H1 (cell line): ENCODE measurements around the gene PCGF3. TPM values are rescaled to one million over a fixed set of nuclear protein-coding genes. Genes with fewer than 3 reads are reported as not detected.

Source experiments
- CTCF ChIA-PET: fragments of 300-600 bp; sonication (Branson Sonifier 250); formaldehyde crosslinking; loops from one replicate; lab custom pipeline; 2021; ENCODE audit not compliant: partially characterized antibody; lab: Charles Lee
- POLR2A ChIA-PET: fragments of 300-600 bp; sonication (Branson Sonifier 250); formaldehyde crosslinking; loops from one replicate; lab custom pipeline; 2021; ENCODE audit warnings: inconsistent platforms; ENCODE audit not compliant: partially characterized antibody; lab: Charles Lee
- DNase-seq, 2 experiments: peaks; one replicate each; pipeline versions ENCODE4 v3.0.0 to v3.0.0-alpha.2; 2010 to 2022; ENCODE audit warnings: low spot score in 2 of 2, low read depth in 1 of 2, mixed read lengths in 1 of 2
- FAIRE-seq: peaks from 2 replicates; lab custom pipeline; 2011; peaks lifted over from hg19 to GRCh38; lab: Jason Lieb, UNC
- H2AFZ ChIP-seq: 2 replicates; pipeline ENCODE4 v1.8.1; 2012; ENCODE audit warnings: low read length, inconsistent platforms
- H2AK5ac ChIP-seq: 2 replicates; pipeline ENCODE4 v1.6.1; 2013; ENCODE audit warnings: low read depth, low read length
- H2BK120ac ChIP-seq: replicated peaks from 2 replicates; pipeline ENCODE3; 2013; ENCODE audit warnings: low read depth, low read length, inconsistent platforms
- H2BK12ac ChIP-seq: 2 replicates; pipeline ENCODE4 v1.6.1; 2013; ENCODE audit warnings: low read depth, low read length
- H2BK15ac ChIP-seq: 2 replicates; pipeline ENCODE4 v1.6.1; 2013; ENCODE audit warnings: low read length
- H2BK20ac ChIP-seq: 2 replicates; pipeline ENCODE4 v1.6.1; 2013; ENCODE audit warnings: low read length
- H2BK5ac ChIP-seq: 2 replicates; pipeline ENCODE4 v1.6.1; 2013; ENCODE audit warnings: low read depth, low read length
- H3K14ac ChIP-seq: 2 replicates; pipeline ENCODE4 v1.6.1; 2013; ENCODE audit warnings: inconsistent platforms; ENCODE audit not compliant: insufficient read length
- H3K18ac ChIP-seq: 2 replicates; pipeline ENCODE4 v1.6.1; 2013; ENCODE audit warnings: low read length; ENCODE audit errors: extremely low read depth
- H3K23ac ChIP-seq: 2 replicates; pipeline ENCODE4 v1.6.1; 2013; ENCODE audit warnings: inconsistent platforms; ENCODE audit not compliant: insufficient read length
- H3K23me2 ChIP-seq: 2 replicates; pipeline ENCODE4 v1.6.1; 2013; ENCODE audit warnings: low read depth, low read length
- H3K27ac ChIP-seq: 2 replicates; pipeline ENCODE4 v1.6.1; 2011; ENCODE audit warnings: low read depth, low read length, inconsistent platforms
- H3K27me3 ChIP-seq, 4 experiments: replicated peaks in 1 of 4; 1 replicate in 1 of 4; 2 replicates in 3 of 4; pipeline versions ENCODE4 v1.6.1 to v1.8.1; 2011 to 2013; ENCODE audit warnings: low read length in 3 of 4, mild to moderate bottlenecking in 3 of 4, inconsistent platforms in 2 of 4, mixed read lengths in 2 of 4, moderate library complexity in 1 of 4; ENCODE audit not compliant: control insufficient read depth in 3 of 4, insufficient read depth in 3 of 4; ENCODE audit errors: extremely low read depth in 1 of 4
- H3K36me3 ChIP-seq, 4 experiments: 2 replicates each; pipeline versions ENCODE4 v1.6.1 to v1.8.1; 2011 to 2013; ENCODE audit warnings: mild to moderate bottlenecking in 4 of 4, low read length in 3 of 4, moderate library complexity in 2 of 4, control low read depth in 1 of 4, inconsistent platforms in 1 of 4; ENCODE audit not compliant: insufficient read depth in 4 of 4, control insufficient read depth in 2 of 4
- H3K4ac ChIP-seq: replicated peaks from 2 replicates; pipeline ENCODE3; 2013; ENCODE audit warnings: low read length, low read depth, mixed read lengths, inconsistent platforms; ENCODE audit not compliant: insufficient read length
- H3K4me1 ChIP-seq, 4 experiments: replicated peaks in 1 of 4; 1 replicate in 1 of 4; 2 replicates in 3 of 4; pipeline versions ENCODE4 v1.6.1 to v1.8.1; 2011 to 2013; ENCODE audit warnings: low read length in 3 of 4, inconsistent platforms in 2 of 4, mixed read lengths in 1 of 4; ENCODE audit not compliant: insufficient read depth in 4 of 4, control insufficient read depth in 3 of 4
- H3K4me2 ChIP-seq, 2 experiments: 2 replicates each; pipeline versions ENCODE4 v1.6.1 to v1.8.1; 2011 to 2013; ENCODE audit warnings: low read depth in 2 of 2, low read length in 2 of 2, control low read depth in 1 of 2, inconsistent platforms in 1 of 2, mild to moderate bottlenecking in 1 of 2; ENCODE audit not compliant: insufficient read depth in 1 of 2
- H3K4me3 ChIP-seq, 4 experiments: fragments of 200-600, 300-600 bp in 1 of 4; sonication (generic), shearing (Covaris generic), sonication (Bioruptor Twin) in 1 of 4; 2 replicates each; pipeline versions ENCODE4 v1.5.1 to v1.8.1; 2011 to 2016; ENCODE audit warnings: low read length in 4 of 4, low read depth in 3 of 4, control low read depth in 2 of 4, inconsistent platforms in 2 of 4, mild to moderate bottlenecking in 2 of 4, mixed read lengths in 1 of 4, moderate library complexity in 1 of 4; ENCODE audit not compliant: insufficient read depth in 2 of 4; ENCODE audit errors: extremely low read depth in 1 of 4
- H3K56ac ChIP-seq: replicated peaks from 2 replicates; pipeline ENCODE3; 2013; ENCODE audit warnings: low read depth, mild to moderate bottlenecking, mixed read lengths, low read length, inconsistent platforms; ENCODE audit not compliant: insufficient read length
- H3K79me1 ChIP-seq: 2 replicates; pipeline ENCODE4 v1.6.1; 2013; ENCODE audit warnings: low read depth, low read length, control low read depth
- H3K79me2 ChIP-seq, 2 experiments: 2 replicates each; pipeline versions ENCODE4 v1.6.1 to v1.8.1; 2012 to 2013; ENCODE audit warnings: low read length in 2 of 2, mild to moderate bottlenecking in 2 of 2, inconsistent platforms in 1 of 2; ENCODE audit not compliant: insufficient read depth in 2 of 2, control insufficient read depth in 1 of 2
- H3K9ac ChIP-seq, 4 experiments: replicated peaks in 1 of 4; 1 replicate in 1 of 4; 2 replicates in 3 of 4; pipeline versions ENCODE4 v1.6.1 to v1.8.1; 2011 to 2013; ENCODE audit warnings: low read depth in 3 of 4, low read length in 3 of 4, control low read depth in 2 of 4, mild to moderate bottlenecking in 2 of 4, moderate library complexity in 2 of 4, inconsistent platforms in 1 of 4; ENCODE audit errors: extremely low read depth in 1 of 4
- H3K9me3 ChIP-seq, 2 experiments: 2 replicates each; pipeline versions ENCODE4 v1.6.1 to v1.8.1; 2012 to 2013; ENCODE audit warnings: mild to moderate bottlenecking in 2 of 2, moderate library complexity in 2 of 2, control low read depth in 1 of 2, inconsistent platforms in 1 of 2, low read depth in 1 of 2, low read length in 1 of 2, mixed read lengths in 1 of 2; ENCODE audit not compliant: insufficient read depth in 2 of 2
- H4K20me1 ChIP-seq, 2 experiments: replicated peaks in 1 of 2; 2 replicates each; pipeline versions ENCODE3 to v1.8.1; 2011 to 2013; ENCODE audit warnings: inconsistent platforms in 2 of 2, low read length in 2 of 2, mild to moderate bottlenecking in 1 of 2; ENCODE audit not compliant: insufficient read depth in 2 of 2, control insufficient read depth in 1 of 2
- H4K5ac ChIP-seq: 2 replicates; pipeline ENCODE4 v1.6.1; 2013; ENCODE audit warnings: low read length, low read depth, mixed read lengths, inconsistent platforms; ENCODE audit not compliant: insufficient read length
- H4K8ac ChIP-seq: 2 replicates; pipeline ENCODE4 v1.8.0; 2013; ENCODE audit warnings: mild to moderate bottlenecking, moderate library complexity, low read length, inconsistent platforms; ENCODE audit not compliant: insufficient read depth; ENCODE audit errors: extremely low read depth
- H4K91ac ChIP-seq: replicated peaks from 2 replicates; pipeline ENCODE3; 2013; ENCODE audit warnings: low read length, mixed read lengths, inconsistent platforms; ENCODE audit not compliant: insufficient read length
- BCL11A ChIP-seq, 2 experiments: IDR thresholded peaks; one replicate each; pipeline ENCODE4 v1.6.1; 2011; ENCODE audit warnings: low read depth in 2 of 2, low read length in 2 of 2, mild to moderate bottlenecking in 2 of 2
- CREB1 ChIP-seq: IDR thresholded peaks from 2 replicates; pipeline ENCODE4 v1.6.1; 2012; ENCODE audit warnings: inconsistent platforms
- FOSL1 ChIP-seq: IDR thresholded peaks from 2 replicates; pipeline ENCODE4 v1.6.1; 2011; ENCODE audit warnings: mild to moderate bottlenecking, low read depth, low read length, moderate library complexity; ENCODE audit not compliant: insufficient read depth
- GABPA ChIP-seq: IDR thresholded peaks from 2 replicates; pipeline ENCODE4 v1.6.1; 2011; ENCODE audit warnings: mild to moderate bottlenecking, low read length, moderate library complexity, borderline replicate concordance; ENCODE audit not compliant: insufficient read depth
- HDAC2 ChIP-seq, 2 experiments: fragments of 300-600 bp in 1 of 2; sonication (generic) in 1 of 2; IDR thresholded peaks; 2 replicates each; pipeline ENCODE4 v1.6.1; 2011 to 2012; ENCODE audit warnings: low read depth in 2 of 2, low read length in 2 of 2, mild to moderate bottlenecking in 2 of 2, moderate library complexity in 2 of 2, borderline replicate concordance in 1 of 2, inconsistent platforms in 1 of 2
- JUN ChIP-seq: IDR thresholded peaks from 2 replicates; pipeline ENCODE4 v1.6.1; 2011; ENCODE audit warnings: low read depth, mild to moderate bottlenecking, improper control_type of control experiment, low read length
- KDM4A ChIP-seq: IDR thresholded peaks from one replicate; pipeline ENCODE4 v1.7.1; 2012; ENCODE audit warnings: low read depth, mild to moderate bottlenecking, moderate library complexity, low read length, inconsistent platforms; ENCODE audit not compliant: severe bottlenecking
- POU5F1 ChIP-seq: IDR thresholded peaks from 2 replicates; pipeline ENCODE4 v1.6.1; 2011; ENCODE audit warnings: low read depth, mild to moderate bottlenecking, low read length, moderate library complexity
- RNF2 ChIP-seq: fragments of 200-900, 300-1000 bp; sonication (generic); IDR thresholded peaks from 2 replicates; pipeline ENCODE4 v1.7.1; 2016; ENCODE audit warnings: borderline replicate concordance, low read depth, mild to moderate bottlenecking, antibody characterized with exemption, low read length; ENCODE audit not compliant: poor library complexity, severe bottlenecking; ENCODE audit errors: missing control alignments
- SAP30 ChIP-seq: fragments of 300-600 bp; sonication (generic); IDR thresholded peaks from 2 replicates; pipeline ENCODE4 v1.7.1; 2012; ENCODE audit warnings: low read length, moderate library complexity, mild to moderate bottlenecking, inconsistent platforms; ENCODE audit not compliant: insufficient read depth, insufficient replicate concordance
- TAF1 ChIP-seq: IDR thresholded peaks from 2 replicates; pipeline ENCODE4 v1.6.1; 2011; ENCODE audit warnings: mild to moderate bottlenecking, low read depth, low read length
- TBP ChIP-seq: IDR thresholded peaks from 2 replicates; pipeline ENCODE4 v1.6.1; 2011; ENCODE audit warnings: low read depth, low read length, improper control_type of control experiment
- WGBS, 2 experiments: shearing (Covaris generic) in 1 of 2; methylation state at CpG; one replicate each; pipeline versions ENCODE4 v1.1.6 to v1.1.7; 2013 to 2015; ENCODE audit warnings: low lambda C conversion rate in 2 of 2, mixed read lengths in 2 of 2, inconsistent platforms in 1 of 2, low coverage in 1 of 2, missing lambda C conversion rate in 1 of 2; ENCODE audit not compliant: insufficient replicate concordance in 2 of 2, insufficient coverage in 1 of 2, insufficient read length in 1 of 2; ENCODE audit errors: extremely low coverage in 1 of 2, missing lambda C conversion rate in 1 of 2; 5-methylcytosine and 5-hydroxymethylcytosine counted together
- polyA plus RNA-seq, 7 experiments: library from polyadenylated mRNA; depleted of rRNA in 3 of 7; stranded (reverse) in 5 of 7; unstranded in 2 of 7; fragments of >200 nt in 5 of 7; fragments of 200-250 nt in 2 of 7; gene quantifications; 1 replicate in 5 of 7; 2 replicates in 1 of 7; 4 replicates in 1 of 7; pipeline versions ENCODE4 v1.2.1 to v1.2.3, GENCODE V29; 2011 to 2013; ENCODE audit warnings: missing spikeins in 2 of 7, mixed read lengths in 2 of 7
- total RNA-seq: library from RNA; stranded (reverse); fragmentation: NEBNext Ultra II Directional; extraction: Animal tissue kit (Norgen Biotek cat#: 25700); gene quantifications from 2 replicates; pipeline ENCODE4 v1.2.1, GENCODE V29; 2021

PCGF3 gene
- total and polyA plus RNA-seq, 2 of the 8 experiments (the other 6 are each of a cell fraction or from before 2014, with no cell fraction given) = 52.7 to 52.9 TPM

DNA sequence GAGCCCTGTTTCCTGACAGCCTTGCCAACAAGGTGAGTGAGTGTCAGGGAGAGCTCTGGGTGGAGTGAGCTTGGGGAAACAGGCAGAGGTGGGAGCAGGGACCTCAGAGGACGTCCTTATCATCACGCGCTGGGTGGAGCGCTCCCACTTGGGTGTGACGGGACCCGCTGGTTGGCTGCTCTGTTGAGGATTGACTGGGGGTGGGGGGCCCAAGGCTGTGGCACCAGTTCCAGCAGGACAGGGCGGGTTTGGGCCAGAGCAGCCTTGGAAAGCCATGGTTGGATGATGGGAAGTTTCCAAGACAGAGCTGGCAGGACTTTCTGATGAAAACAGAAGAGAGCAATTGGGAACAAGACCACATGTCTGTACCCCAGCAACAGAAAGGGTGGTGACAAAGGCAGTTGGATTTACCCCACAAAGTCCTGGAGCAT is 3.0 kb upstream of the PCGF3 start:
- Histone ChIP-seq H3K4me1 (peaks cover 0 to 8% (median 5%) of the 10 kb centered on the region in 4 experiments; a peak in 5 of 7 replicates), H2AK5ac (no peak overlapping the region), H2BK5ac (no peak overlapping the region), H4K20me1 (peaks cover 0 to 3% of the 10 kb centered on the region in 2 experiments), H2BK20ac (no peak overlapping the region), H3K4me2 (no peak overlapping the region), H2BK12ac (no peak overlapping the region), H3K56ac (no peak overlapping the region), H3K79me1 (peaks cover 3% of the 10 kb centered on the region; the same call in 1 of the 2 replicates), H3K4me3 (no peak overlapping the region), H3K4ac (no peak overlapping the region), H3K18ac (no peak overlapping the region), H3K23ac (no peak overlapping the region), H4K5ac (no peak overlapping the region), H3K9me3 (no peaks in the 10 kb centered on the region), H2AFZ (no peak overlapping the region), H3K9ac (no peak overlapping the region), H4K91ac (no peak overlapping the region), H3K27me3 (peaks cover 0 to 5% (median 3%) of the 10 kb centered on the region in 4 experiments; a peak in 3 of 7 replicates), H3K14ac (no peak overlapping the region), H3K27ac (no peak overlapping the region), H2BK120ac (no peak overlapping the region), H3K79me2 (peaks cover 0 to 13% of the 10 kb centered on the region in 2 experiments; a peak in 2 of 4 replicates), H3K23me2 (peaks cover 10% of the 10 kb centered on the region; the same call in 1 of the 2 replicates), H4K8ac (no peak overlapping the region), H2BK15ac (no peak overlapping the region), H3K36me3 (no peaks in the 10 kb centered on the region)
- CTCF ChIA-PET = interaction anchor here (0.6 to 5.2 kb wide), 3 partner anchors 11 to 142 kb away, joined by 3 to 65 read pairs (median 3); no protein-coding TSS in a partner anchor
- POLR2A ChIA-PET = interaction anchor here (0.5 to 0.9 kb wide), 3 partner anchors 9 to 375 kb away, joined by 3 read pairs; no protein-coding TSS in a partner anchor
- WGBS, 2 experiments = 80% methylated on average over 7 of the region's 7 CpGs; no CpG with 5 or more reads in 1 of the 2 experiments
- FAIRE-seq (no peak), DNase-seq (no peak)
- TF ChIP-seq FOSL1 = no peak
- TF ChIP-seq BCL11A (IDR thresholded peaks at IDR 0.05; ENCODE audit: low read depth in 2 of 2, low read length in 2 of 2) = no peak
- no peak for TF ChIP-seq GABPA
- TF ChIP-seq TBP = no peak
- TF ChIP-seq JUN = no peak
- no peak for TF ChIP-seq RNF2
- TF ChIP-seq TAF1 = no peak
- no peak for TF ChIP-seq KDM4A
- TF ChIP-seq POU5F1 = no peak
- no peak for TF ChIP-seq SAP30
- no peak for TF ChIP-seq HDAC2 (IDR thresholded peaks at IDR 0.05; ENCODE audit: borderline replicate concordance in 1 of 2, low read depth in 2 of 2, low read length in 2 of 2)
- TF ChIP-seq CREB1 = no peak
